Lung (tissue), 12 donors: ENCODE data around the gene SDK2. TPM values are rescaled to one million over a fixed set of nuclear protein-coding genes. Genes with fewer than 3 reads are reported as not detected.

ENCODE experiments used
- ATAC-seq: fragments of 200-7000 bp; cut with Tn5 transposase; one replicate; pipeline ENCODE4 v1.9.1; 2020; ENCODE audit warnings: moderate number of reproducible peaks; ENCODE audit not compliant: insufficient read depth, low FRiP score
- DNase-seq, 3 donors: peaks; one replicate each; pipeline ENCODE4 v3.0.0-alpha.2; 2013 to 2017
- H3K27ac ChIP-seq, 2 donors: one replicate each; pipeline ENCODE4 v1.5.1; 2013; ENCODE audit warnings: mild to moderate bottlenecking in 2 of 2, moderate library complexity in 2 of 2, control low read depth in 1 of 2, inconsistent platforms in 1 of 2, low read depth in 1 of 2, low read length in 1 of 2
- H3K27me3 ChIP-seq, 3 donors: one replicate each; pipeline ENCODE4 v1.5.1; 2013; ENCODE audit warnings: low read length in 2 of 3; ENCODE audit not compliant: control insufficient read depth in 3 of 3, insufficient read depth in 3 of 3
- H3K36me3 ChIP-seq, 4 donors: one replicate each; pipeline ENCODE4 v1.5.1; 2013; ENCODE audit warnings: low read length in 4 of 4, mild to moderate bottlenecking in 1 of 4, moderate library complexity in 1 of 4; ENCODE audit not compliant: control insufficient read depth in 4 of 4, insufficient read depth in 4 of 4
- H3K4me1 ChIP-seq, 5 donors: one replicate each; pipeline ENCODE4 v1.5.1; 2013; ENCODE audit warnings: low read length in 5 of 5, mild to moderate bottlenecking in 2 of 5, moderate library complexity in 1 of 5; ENCODE audit not compliant: control insufficient read depth in 5 of 5, insufficient read depth in 5 of 5
- H3K4me3 ChIP-seq: one replicate; pipeline ENCODE4 v1.5.1; 2013; ENCODE audit warnings: mild to moderate bottlenecking, control low read depth, moderate library complexity
- H3K9ac ChIP-seq, 2 donors: one replicate each; pipeline ENCODE4 v1.5.1; 2013; ENCODE audit warnings: low read length in 2 of 2, control low read depth in 1 of 2; ENCODE audit not compliant: insufficient read depth in 1 of 2
- H3K9me3 ChIP-seq, 4 donors: one replicate each; pipeline ENCODE4 v1.5.1; 2013; ENCODE audit warnings: low read length in 3 of 4, mild to moderate bottlenecking in 1 of 4, moderate library complexity in 1 of 4; ENCODE audit not compliant: control insufficient read depth in 4 of 4, insufficient read depth in 3 of 4
- CTCF ChIP-seq: IDR thresholded peaks from 2 replicates; pipeline ENCODE4 v1.5.1; 2012; ENCODE audit warnings: mild to moderate bottlenecking; ENCODE audit errors: control extremely low read depth, extremely low read depth
- WGBS, 2 donors: extraction: QIAGEN DNeasy Blood & Tissue Kit; methylation state at CpG; one replicate each; pipeline ENCODE4 v1.1.7; 2013; 5-methylcytosine and 5-hydroxymethylcytosine counted together
- polyA plus RNA-seq, 2 donors: library from polyadenylated mRNA; stranded (reverse); fragments of 200-250 nt; gene quantifications; one replicate each; pipeline ENCODE4 v1.2.1, GENCODE V29; 2013
- total RNA-seq, 2 donors: library from RNA; depleted of rRNA in 1 of 2; stranded (reverse); fragments of >200 nt in 1 of 2; gene quantifications; one replicate each; pipeline ENCODE4 v1.2.1, GENCODE V29; 2014 to 2021
- donor health status: control.
- donor health status: control.
- donor health status: Bipolar disorder and iron deficiency.
- donor health status: healthy.
- donor health status: DM: yes; HTN: yes; CAD: no.

SDK2 gene
- total and polyA plus RNA-seq, 4 donors, result 0.91 to 41.7 (median 4.3) TPM

- Histone ChIP-seq H3K9me3 (no peaks in the 10 kb centered on the region), H3K9ac (no peak overlapping the region), H3K4me3 (no peak overlapping the region), H3K27me3 (no peaks in the 10 kb centered on the region), H3K27ac (no peak overlapping the region), H3K4me1 (peaks cover 0 to 11% (median 0%) of the 10 kb centered on the region in 5 donors), H3K36me3 (peaks cover 0 to 4% (median 4%) of the 10 kb centered on the region in 4 donors)
- no peak for TF ChIP-seq CTCF
- 76 to 79% methylated on average over 27 to 29 of the region's 29 CpGs for WGBS, 2 donors
- no peak for ATAC-seq
- DNase-seq, result no peak
These were observed 263.7 kb downstream of the SDK2 start for GRCh38 chr17:73380439-73381106.

GRCh38 chr17:73379826-73380225 is 264.4 kb downstream of the SDK2 start:
- no peak for TF ChIP-seq CTCF
- H3K27ac ChIP-seq, result no peak overlapping the region
- WGBS, 2 donors, result 72 to 86% methylated on average over 8 of the region's 8 CpGs
- H3K36me3 ChIP-seq, result peaks cover 0 to 4% (median under 1%) of the 10 kb centered on the region in 4 donors
- no peak overlapping the region for H3K9ac ChIP-seq
- H3K9me3 ChIP-seq, result no peaks in the 10 kb centered on the region
- peak; percentile 56 to 82 (median 69) for DNase-seq
- no peak for ATAC-seq
- H3K4me3 ChIP-seq, result no peak overlapping the region
- peaks cover 0 to 11% (median 0%) of the 10 kb centered on the region in 5 donors for H3K4me1 ChIP-seq
- no peaks in the 10 kb centered on the region for H3K27me3 ChIP-seq

- WGBS, 2 donors, result 92 to 94% methylated on average over 18 to 20 of the region's 20 CpGs
- Histone ChIP-seq H3K4me1 (peaks cover 0 to 11% (median 0%) of the 10 kb centered on the region in 5 donors), H3K27me3 (no peaks in the 10 kb centered on the region), H3K9me3 (no peaks in the 10 kb centered on the region), H3K4me3 (no peak overlapping the region), H3K36me3 (peaks cover 0 to 2% (median under 1%) of the 10 kb centered on the region in 4 donors), H3K27ac (no peak overlapping the region), H3K9ac (no peak overlapping the region)
- DNase-seq (no peak), ATAC-seq (no peak)
- TF ChIP-seq CTCF, result no peak
These were observed 265.2 kb downstream of the SDK2 start for GRCh38 chr17:73378974-73379470.

- H3K27ac ChIP-seq, result no peak overlapping the region
- no peak overlapping the region for H3K9ac ChIP-seq
- 89 to 93% methylated on average over 3 of the region's 3 CpGs for WGBS, 2 donors
- peaks cover 0 to 11% (median 0%) of the 10 kb centered on the region in 5 donors for H3K4me1 ChIP-seq
- TF ChIP-seq CTCF, result no peak
- no peaks in the 10 kb centered on the region for H3K27me3 ChIP-seq
- no peak for ATAC-seq
- no peaks in the 10 kb centered on the region for H3K9me3 ChIP-seq
- DNase-seq, result no peak
- no peak overlapping the region for H3K4me3 ChIP-seq
- peaks cover 0 to 2% (median 0%) of the 10 kb centered on the region in 4 donors for H3K36me3 ChIP-seq
These were observed 267.6 kb downstream of the SDK2 start for GRCh38 chr17:73376636-73377035.
